UCSD-AML1 (cell line): ENCODE measurements around the gene SMIM44.

ENCODE experiments used
- DNase-seq: peaks from one replicate; lab custom pipeline; 2025; ENCODE audit not compliant: unreplicated experiment; lab: John Stamatoyannopoulos, UW

SMIM44 gene

DNA sequence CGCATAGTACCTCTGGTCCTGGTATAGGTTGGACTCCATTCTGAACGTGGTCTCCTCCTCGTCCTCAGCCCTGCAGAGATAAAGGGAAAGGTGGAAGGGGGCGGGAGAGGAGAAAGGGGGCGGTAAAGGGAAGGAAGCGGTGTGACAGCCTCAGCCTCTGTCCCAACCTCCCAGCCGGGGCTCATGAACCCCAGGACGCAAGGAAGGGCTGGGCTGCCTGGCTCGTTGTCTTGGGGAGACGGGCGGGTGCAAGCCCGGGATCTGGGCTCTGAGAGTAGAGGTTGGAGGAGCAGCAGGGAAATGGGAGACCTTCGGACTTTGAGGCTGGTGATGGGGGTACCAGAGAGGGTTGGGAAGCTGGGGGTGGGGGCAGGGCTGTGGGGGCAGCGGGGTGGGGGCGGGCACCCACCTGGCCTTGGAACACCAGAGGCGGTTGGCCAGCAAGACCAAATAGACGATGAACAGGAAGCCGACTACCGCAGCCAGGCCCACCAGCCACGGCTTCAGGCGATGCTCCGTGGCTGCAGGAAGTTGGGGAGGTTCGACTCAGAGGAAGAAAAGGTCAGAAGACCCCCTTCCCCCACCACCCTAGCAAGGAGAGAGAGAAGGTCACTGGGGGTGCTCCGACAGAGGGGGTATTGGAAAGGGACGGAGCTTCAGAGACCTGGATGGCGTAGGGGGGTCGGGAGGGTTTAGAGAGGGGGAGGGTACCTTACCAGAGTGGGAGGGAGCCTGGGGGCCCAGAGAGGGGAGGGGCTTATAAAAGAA, 4.6 kb downstream of the SMIM44 start:
- DNase-seq = peak; percentile 86

DNA sequence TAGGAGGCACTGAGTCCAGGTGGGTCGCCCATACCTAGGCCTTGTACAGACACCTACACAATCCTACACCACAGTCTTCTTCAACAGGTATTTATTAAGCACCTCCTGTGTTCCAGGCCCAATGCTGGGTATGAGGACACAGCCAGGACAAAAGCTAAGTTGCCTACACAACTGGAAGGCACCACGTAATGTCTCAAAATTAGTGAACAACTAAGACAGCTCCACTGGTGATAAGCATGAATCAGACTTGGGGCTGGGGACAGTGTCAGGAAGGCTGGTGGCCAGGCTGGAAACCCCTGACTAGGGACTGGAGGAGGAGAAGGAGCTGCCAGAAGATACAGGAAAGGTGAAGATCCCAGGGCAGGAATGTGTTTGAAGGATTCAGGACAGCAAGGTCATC, 5.3 kb downstream of the SMIM44 start:
- DNase-seq = no peak

DNA sequence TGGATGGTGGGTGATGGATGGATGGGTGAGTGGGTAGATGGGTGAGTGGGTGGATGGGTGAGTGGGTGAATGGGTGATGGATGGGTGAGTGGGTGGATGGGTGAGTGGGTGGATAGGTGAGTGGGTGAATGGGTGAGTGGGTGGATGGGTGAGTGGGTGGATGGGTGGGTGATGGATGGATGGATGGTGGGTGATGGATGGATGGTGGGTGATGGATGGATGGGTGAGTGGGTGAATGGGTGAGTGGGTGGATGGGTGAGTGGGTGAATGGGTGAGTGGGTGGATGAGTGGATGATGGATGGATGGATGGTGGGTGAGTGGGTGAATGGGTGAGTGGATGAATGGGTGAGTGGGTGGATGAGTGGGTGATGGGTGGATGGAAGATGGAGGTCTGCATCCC, 5.7 kb downstream of the SMIM44 start:
- DNase-seq = no peak

DNA sequence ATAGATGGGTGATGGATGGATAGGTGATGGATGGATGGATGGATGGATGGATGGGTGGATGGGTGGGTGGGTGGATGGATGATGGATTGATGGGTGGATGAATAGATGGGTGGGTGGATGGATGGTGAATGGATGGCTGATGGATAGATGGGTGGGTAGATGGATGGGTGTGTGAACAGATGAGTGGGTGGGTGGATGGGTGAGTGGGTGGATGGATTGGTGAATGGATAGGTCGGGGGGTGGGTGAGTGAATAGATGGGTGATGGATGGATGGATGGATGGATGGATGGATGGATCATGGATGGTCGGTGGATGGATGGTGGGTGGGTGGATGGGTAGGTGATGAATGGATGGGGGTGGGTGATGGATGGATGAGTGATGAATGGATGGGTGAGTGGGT, 6.4 kb downstream of the SMIM44 start:
- DNase-seq = no peak

DNA sequence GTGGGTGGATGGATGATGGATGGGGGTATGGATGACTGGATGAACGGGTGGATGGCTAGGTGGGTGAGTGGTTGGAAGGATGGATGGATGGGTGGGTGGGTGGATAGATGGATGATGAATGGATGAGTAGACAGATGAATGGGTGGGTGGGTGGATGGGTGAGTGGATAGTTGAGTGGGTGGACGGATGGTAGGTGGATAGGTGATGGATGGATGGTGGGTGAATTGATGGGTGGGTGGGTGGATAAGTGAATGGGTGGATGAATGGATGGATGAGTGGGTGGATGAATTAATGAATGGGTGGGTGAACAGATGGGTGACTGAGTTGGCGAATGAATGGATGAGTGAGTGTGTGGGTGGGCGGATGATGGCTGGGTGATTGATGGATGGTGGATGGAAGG, 7.8 kb downstream of the SMIM44 start:
- no peak for DNase-seq

DNA sequence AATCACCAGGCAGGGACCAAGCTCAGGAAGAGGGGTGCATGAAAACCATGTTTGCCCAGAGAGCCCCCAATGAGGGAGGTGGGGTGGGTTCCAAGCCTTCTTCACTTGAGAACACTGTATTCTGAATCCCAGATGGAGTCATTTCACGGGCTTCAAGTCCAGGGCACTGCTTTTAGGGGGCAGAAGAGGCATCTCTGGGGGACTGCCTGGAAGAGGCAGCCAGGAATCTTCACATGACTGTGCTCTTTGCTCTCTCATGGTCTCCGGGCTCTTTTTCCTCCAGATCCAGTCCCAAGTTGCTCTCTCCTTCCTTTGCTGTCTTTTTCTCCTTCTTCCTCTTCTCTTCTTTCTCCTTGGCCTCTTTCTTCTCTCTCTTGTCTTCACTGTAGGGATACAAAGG, 8.6 kb downstream of the SMIM44 start:
- no peak for DNase-seq

DNA sequence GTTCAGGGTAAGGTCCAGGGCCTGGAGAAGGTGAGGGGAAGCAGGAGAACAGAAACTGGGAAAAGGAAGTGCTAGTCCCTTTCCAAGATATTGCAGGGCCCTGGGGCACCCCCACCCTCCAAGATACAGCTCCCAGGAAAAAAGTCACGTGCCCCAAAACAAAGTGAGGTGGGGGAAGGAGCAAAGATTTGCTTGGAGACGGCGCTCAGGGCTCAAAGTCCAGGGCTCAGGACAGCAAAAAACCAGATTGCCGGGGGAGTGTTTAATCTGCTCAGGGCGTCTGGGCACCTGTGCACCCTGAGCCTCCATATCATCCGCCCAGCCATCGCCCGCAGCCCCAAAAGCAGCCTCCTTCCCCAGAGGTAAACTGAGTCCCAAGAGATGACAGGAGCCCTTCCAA, 9.2 kb downstream of the SMIM44 start:
- no peak for DNase-seq

DNA sequence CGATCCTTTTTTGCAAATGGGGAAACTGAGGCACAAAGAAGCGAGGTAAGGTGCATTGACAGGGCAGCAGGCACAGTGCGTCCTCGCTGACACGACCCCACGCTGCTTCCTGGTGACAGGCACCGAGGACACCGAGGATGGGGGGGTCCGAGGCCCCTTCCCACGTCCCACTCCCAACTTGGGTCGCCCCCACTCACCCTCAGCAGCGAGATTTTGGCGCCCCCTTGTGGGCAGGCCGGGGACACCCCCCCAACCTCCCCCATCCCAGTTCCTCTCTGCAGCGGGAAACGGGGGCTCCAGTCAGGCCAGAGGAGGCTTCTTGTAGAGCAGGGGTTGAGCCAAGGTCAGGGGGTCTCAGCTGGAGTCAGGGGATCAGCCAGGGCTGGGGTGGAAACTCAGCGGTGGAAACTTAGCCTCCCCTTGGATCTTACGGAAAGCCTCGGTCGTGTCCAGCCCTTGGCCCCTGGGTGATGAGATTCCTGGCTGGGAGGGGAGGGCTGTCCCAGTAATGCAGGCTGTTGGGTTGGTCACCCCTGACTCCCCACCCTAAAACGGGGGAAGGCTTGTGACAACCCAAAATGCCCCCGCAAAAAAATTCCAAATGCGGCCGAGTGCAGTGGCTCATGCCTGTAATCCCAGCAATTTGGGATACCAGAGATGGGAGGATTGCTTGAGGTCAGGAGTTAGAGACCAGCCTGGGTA, 11.1 kb downstream of the SMIM44 start:
- peak; percentile 41 for DNase-seq

DNA sequence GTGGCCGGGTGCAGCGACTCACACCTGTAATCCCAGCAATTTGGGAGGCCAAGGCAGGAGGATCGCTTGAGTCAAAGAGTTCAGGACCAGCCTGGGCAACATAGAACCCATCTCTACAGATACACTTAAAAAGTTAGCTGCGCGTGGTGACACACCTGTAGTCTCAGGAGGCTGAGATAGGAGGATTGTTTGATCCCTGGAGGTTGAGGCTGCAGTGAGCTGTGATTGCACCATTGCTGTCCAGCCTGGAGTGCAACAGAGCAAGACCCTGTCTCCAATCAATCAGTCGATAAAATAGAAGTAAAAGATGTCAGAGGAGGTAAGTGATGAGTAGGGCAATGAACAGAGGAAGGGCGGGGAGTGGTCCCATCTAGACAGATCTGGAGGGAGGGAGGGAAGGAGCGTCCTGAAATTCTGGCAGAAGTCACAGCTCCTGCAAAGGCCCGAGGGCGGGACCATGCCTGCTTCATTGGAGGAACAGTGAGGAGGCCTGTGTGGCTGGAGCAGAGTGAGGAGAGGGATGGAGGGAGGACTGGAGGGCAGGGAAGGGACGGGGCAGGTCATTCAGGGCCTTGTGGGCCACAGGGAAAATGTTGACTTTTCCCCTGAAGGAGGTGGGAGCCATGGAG, 12.6 kb downstream of the SMIM44 start:
- DNase-seq = no peak

DNA sequence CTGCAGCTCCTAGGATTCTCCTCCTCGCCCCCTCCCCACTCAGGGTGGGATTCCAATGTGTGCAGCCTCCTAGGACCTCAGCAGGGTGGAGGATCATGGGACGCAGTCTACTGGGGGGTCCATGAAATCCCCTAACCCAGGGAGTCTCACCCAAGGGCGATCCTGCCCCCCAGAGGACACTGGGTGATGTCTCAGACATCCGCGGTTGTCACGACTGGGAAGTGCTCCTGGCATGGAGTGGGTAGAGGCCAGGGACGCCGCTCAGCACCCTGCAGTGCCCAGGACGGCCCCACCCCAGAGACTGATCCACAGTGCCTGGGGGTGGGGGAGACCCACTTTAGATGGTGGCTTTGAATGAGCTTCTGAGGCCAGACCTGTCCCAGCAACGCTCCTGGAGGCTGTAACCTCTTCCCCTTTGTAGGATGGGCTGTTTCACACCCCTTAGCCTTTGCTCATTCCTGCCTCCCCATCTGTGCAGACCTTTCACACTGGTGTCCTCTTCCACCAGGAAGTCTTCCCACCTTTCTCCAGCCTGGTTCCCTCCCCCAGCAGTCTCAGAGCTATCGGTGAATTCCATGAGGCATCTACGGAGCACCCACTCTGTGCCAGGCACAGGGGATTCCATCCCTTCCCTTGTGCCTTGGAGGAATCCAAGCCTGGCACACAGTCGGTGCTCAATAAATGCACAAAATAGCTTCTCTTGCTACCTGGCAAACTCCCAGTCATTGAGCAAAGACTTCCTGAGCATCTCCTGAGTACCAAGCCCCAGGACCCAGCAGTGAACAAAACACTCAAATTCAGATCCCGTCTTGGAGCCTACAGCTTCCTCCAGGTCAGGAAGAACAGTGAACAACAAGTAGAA, 13.4 kb downstream of the SMIM44 start:
- no peak for DNase-seq

DNA sequence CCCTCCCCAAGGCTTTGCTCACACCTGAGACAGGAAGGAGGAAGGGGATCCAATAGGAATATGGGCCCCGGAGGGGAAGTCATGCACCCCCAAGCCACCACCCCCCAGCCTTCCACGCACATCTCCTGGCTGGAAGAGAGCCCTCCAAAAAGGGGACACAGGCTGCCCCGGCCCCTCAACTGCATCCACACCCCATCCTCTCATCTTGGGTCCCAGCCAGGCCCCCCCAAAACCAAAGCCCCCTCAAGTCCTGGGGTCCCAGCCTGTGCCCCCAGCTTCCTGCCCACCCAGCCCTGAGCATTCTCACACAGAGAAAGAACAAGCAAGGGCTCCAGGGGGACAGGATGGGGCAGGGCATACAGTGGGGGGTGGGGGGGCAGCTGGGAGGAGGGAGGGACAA, 15.0 kb downstream of the SMIM44 start:
- DNase-seq = no peak

DNA sequence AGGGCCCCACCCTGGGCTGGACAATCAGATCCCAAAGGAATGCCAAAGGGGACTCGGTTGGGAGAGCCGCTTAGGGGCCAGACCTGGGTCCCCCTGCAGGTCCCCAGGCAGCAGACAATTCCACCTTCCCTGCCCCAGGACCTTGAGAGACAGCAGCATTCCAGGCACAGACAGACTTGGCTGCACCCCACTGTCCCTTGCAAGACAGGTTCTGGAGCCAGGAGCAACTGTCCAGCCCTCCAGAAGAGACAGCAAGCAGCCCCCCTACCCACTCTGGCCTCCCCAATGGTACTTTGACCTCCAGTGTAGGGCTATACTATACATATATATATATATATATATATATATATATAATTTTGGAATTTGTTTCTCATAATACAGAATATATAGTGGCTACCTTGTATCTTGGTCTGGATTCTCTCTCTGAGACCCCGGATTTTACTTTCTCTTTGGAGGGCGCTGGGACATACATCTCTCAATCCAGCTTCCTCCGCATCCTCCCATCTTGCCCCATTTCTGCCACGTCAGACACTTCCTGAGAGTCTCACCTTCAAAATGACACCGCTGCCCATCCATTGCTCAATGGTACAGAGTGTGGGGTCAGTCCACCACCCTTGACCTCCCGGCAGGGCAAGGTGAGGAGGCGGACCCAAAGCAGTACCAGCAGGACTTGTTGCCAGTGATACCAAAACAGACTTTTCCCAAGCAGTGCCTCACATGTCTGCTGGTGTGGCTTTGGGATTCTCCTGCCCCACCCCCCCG, 15.6 kb downstream of the SMIM44 start:
- no peak for DNase-seq

DNA sequence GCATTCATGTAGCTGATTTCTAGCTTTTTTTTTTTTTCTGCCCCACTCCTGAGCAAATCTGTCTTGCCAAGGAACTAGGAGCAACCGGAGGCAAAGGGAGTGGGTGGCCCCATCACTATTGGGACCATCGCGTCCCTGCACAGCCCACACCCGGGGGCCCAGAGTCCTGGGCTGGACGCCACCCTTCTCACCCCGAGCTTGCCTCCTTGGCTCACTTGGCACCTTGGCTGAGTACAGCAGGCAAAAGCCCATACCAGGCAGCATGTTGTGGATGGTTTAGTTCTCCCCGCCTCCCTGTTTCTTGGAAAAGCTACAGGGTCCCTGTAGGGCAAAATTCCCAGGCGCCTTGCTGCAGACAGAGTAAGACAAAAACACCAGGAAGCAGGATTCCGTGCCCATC, 16.6 kb downstream of the SMIM44 start:
- DNase-seq = no peak

DNA sequence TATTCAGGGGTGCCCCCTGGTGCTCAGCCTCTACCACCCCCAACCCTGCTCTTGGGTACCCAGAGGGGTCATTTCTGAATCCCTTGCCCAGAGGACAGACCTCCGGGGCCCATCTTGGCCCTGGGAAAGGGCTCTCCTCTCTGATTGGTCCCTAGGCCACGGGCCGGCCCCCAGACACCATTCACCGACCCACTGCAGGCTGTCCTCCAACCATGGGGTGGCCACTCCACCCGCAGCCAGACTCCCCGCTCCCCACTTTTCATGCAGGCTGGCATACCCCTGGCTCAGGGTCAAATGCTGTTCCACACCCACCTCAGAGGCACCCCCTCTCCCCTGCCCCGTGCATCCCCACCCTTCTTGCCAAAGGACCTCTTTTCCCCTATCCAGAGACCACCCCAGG, 17.7 kb downstream of the SMIM44 start:
- DNase-seq = no peak

DNA sequence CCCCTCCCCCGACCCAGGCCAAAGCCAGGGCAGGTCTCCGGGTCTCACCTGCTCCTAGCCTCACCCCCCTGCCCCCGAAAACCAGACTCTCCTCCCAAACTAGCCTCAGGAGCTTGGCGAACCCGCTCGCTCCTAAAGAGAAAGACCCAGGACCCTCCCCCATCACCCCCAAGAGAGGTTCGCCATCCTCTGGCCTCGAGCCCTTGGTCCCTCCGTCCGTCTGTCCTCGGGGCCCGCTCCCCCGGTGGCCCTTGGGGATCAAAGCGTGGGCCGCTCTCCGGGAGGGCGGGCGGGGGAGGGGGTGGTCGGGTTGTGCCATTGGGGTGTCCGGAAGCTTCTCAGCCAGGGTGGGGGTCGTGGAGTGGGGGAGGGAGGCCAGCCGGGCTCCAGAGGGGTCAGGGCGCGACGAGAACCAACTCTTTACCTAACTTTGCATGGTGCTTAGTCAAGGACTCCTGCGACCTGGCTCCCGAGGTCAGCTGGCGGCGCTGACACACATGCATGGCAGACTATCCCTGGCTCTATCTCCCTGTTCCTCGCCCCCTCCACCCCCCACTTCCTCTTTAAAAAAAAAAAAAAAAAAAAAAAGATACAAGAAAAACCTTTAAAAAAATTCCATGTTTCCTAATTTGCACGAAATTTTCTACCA, 18.5 kb downstream of the SMIM44 start:
- DNase-seq = no peak

DNA sequence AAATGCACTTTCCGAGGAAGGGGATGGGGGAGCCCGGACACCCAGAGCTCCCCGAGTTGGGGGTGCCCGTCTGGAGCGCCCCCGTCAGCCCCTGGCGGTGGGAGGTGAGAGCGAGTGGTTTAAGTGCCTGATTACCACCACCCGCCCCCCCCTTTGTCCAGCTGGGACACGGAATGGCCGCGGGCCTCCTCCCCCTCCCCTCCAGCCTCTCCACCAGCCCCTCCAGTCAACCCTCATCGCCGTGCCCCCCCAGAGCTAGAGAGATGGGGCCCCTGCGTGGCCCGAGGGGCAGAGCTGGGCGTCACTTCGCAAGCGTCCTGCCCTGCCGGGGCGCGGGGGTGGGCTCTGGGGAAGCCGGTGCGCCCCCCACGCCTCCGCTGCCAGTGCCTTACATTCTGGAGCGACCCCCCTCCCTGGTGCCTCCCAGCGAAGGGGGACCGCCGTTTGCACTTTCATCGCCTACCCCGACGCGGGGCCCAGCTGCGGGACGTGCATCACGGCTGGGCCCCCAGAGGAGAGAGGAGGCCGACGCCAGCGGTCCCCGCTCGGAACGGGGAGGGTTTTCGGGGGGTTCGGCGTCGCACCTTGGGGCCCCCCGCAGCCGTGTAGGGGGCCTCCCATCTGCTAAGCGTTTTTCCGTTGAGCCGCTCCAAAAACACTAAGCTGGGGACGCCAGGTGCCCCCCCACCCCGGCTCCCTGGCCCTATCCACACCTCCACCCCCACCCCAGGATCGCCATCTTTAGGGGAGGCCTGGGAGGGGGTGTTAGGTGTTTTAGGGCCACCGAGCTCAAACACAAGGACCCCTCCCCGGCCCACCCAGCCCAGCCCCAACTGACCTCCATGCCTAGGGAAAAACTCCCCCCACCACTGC, 19.3 kb downstream of the SMIM44 start:
- no peak for DNase-seq

DNA sequence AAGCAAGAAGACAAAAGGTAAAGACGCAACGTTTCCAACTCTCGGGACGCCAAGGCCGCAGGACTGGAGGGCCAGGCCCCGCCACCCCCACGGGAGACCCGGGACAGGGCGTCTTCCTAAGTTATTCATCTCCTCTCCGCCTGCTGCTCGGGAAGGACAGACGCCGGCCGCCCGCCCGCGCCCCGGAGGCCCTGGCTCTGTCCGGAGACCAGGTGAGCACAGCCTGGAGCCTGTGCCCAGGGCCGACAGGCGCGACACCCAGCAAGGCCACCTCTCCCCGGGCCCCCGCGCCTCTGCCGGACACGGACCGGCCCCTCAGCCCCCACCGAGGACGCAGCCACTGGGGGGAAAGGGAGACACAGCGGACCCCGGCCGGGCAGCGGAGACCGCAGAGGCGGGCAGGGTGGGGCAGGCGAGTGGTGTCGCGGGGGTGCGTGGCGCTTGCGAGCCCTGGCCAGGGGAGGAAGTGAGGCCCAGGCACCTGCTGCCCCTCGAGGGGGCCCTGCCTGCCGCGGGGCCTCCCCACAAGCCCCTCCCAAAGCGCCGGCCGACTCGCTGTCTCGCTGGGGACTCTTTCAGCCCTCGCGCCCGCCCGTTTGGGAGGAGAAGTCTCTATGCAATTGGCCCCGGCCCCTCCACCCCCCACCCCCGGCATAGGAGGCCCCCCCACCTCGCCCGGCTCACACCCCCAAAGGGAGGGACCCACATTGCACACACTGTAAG, 20.1 kb downstream of the SMIM44 start:
- no peak for DNase-seq

DNA sequence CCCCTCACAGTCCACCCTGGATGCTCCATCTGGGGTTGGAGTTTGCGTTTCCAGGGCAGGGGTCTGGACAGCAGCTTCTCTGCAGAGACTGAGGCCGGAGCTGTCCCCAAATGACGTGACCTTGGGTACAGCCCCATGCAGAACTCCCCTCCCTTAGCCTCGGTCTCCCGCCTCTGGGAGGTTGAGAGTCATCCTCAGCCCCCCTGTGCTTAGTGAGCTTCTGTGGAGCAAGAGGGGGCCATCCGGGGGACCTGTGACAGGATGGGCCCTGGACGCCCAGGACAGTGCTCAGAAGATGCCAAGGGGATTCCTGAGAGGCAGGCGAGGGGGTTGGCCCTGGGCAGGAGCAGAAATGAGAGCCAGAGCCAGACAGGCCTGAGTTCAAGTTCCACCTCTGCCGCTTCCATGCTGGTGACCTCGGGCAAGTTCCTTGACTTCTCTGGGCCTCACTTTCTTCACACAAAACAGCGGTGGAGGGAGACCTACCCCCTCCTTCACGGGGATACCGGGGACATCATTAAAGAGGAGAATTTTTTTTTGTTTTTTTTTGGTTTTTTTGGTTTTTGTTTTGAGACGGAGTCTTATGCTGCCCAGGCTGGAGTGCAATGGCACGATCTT, 23.2 kb downstream of the SMIM44 start:
- DNase-seq = no peak
